COLO668 (cell line): ENCODE data around the gene SLAIN2.
A peak's percentile ranks its signal among the peaks of the same experiment; 100 is the strongest.

Experiments
- DNase-seq: peaks from one replicate; lab custom pipeline; 2025; ENCODE audit not compliant: unreplicated experiment; lab: John Stamatoyannopoulos, UW

SLAIN2 gene

DNA sequence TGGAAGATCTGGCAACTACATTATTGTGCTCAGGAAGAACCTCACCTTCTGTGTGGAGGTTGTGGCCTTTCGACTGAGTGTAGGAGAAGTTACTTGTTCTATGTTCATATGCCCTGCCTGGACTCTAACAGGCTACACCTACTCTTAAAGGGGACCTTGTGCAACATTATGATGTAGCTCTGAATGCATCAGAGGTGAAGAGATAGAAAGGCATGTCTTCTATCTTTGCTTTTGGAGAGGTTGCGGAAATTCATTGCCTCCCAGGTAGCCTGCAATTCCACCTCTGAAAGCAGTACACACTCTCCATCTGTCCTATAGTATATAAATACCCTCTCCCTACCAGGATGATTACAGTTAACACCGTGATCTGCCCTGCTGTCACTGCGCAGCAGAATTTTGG lies 7.1 kb upstream of the SLAIN2 start:
- no peak for DNase-seq

DNA sequence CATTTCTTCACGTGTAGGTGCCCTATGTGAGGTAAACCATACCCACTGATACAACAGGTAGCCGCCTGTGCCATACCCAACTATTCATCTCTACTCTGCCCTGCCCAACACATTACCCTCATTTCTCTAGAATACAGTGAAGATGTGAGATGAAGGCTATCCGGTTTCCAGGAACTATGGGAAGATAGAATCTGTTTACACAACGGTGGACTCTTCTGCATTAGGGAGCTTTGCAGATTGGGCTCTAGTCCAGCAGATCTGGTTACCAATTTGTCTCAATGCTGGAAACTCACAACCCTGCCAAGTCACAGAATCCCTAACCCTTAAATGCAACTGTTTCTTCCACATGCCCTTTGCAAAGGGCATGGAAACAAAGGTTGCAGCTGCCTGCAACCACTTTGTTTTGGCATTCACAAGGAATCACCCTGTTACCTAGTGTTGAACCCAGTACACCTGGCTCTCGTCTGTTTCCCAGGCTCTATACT lies 6.4 kb upstream of the SLAIN2 start:
- no peak for DNase-seq

DNA sequence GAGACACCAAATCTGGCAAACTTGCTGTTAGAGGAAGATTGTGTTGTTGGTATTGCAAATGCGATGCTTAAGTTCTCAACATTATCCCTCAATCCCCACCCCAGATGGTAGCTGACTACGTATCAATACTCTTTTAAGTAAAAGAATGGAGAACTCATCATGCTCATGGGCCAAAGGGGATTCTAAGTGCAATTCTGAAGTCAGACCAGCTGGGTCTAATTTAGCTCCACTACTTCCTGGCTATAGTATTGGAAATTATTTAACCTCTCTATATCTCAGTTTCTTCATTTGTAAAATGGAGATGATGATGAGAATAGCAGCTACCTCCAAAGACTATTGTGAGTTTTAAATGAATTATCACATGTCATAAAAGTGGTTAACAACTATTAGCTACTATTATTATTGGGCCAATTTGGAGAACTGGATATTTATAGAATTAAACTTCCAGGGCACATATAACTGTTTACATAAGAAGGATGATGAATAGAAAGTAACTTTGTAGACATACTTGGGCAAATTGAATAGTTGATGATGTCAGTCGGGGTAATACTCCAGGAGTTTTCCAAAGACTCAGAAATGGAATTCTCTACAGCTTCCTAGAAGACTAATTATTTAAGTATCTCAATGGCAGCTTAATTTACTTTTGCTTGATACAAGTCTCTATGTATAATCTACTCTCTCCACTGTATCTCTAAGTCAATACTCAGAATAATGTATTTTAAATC lies 5.0 kb upstream of the SLAIN2 start:
- no peak for DNase-seq

DNA sequence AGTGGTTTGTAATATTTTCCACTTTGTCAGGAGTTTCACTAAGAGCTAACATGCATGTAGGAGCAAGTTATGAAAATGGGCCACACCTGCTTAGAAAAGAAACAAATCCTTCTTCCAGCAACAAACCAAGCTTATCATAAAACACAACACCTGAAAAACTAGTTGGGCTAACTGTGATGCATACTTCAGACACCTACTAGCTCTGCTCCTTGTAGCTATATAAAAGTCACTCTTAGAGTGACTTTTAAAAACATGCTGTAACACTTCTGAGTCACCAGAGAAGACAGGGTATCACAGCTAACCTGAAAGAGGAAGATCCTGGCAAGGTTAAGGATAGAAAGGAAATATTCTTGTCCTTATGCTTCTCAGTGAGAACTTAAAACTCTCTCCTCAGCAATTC lies 3.6 kb upstream of the SLAIN2 start:
- no peak for DNase-seq

DNA sequence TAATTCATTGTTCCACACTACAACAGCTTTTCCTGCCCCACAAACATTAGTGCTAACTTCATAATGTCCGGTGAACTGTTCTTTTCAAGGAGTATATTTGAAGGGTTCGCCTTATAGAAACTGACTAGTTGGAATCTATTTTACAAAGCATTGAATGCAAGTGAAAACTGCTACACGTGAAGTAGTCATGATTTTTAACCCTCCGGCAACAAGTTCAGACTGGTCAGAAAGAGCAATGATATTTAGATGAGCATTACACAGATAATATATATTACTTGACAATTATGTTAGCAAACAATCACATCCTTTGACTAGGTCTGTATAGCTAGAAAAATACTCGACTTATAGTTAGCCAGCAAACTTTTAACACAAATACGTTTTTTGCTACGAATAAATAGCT lies 1.7 kb upstream of the SLAIN2 start:
- no peak for DNase-seq

DNA sequence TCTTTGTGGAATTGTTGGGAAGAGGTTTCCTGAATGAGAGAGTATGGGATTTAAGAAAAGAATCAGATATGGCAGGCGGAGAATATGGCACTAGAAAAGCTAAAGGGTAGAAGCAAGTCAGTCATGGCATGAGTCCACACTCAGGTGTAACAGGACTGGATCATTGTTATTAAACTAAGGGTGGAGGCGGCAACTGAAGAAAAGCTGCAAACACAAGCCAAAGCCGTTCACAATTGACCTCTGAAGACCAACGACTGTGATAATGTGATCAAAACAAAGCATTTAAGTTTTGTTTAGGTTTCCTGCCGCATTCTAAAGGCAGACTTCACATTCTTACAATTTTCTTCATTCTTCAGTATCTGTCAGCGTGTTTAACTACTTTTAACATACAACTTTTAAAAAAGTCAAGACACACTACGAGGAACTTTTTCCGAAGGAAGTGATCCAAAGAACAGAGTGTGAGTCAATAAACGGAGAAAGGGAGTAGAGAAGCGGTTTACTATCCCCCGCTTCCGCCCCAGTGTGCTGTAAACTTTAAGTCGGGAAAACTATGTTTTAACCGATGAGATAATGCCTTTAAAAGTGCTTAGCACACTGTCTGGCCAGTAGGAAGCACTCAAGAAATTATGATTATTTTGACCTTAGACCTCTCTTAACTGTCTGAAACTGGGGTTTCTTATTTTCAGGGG lies 909 bp upstream of the SLAIN2 start:
- DNase-seq = no peak

DNA sequence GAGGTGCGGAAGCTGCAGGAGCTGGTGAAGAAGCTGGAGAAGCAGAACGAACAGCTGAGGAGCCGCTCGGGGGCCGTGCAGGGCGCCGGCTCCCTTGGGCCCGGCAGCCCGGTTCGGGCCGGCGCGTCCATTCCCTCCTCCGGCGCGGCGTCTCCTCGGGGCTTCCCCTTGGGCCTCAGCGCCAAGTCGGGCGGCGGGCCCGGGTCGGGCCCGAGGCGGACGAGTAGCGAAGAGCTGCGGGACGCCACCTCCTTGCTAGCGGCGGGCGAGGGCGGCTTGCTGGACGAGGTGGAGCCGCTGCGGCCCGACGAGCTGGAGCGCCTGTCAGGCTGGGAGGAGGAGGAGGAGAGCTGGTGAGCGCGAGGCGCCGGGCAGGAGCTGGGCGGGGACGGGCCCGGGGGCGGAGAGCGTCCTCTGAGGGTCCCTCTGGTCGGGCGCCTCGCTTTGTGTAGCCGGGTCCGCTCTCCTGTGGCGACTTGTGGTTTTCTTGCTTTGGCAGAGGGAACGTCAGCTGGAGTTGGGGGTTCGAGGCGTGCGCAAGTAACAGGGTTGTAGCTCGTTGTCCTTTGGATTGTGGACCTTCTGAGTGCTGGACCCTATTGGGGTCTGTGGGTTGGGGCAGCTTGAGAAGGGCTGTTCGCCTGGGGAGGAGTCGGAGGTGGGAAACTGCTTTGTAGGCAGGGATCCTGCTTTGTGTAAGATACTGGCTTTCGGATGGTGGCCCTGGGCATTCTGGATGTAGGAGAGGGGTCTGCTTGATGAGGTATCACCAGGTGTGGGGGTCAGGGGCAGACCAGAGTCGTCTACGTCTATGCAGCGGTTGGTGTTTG lies 662 bp downstream of the SLAIN2 start:
- peak; percentile 62 for DNase-seq

DNA sequence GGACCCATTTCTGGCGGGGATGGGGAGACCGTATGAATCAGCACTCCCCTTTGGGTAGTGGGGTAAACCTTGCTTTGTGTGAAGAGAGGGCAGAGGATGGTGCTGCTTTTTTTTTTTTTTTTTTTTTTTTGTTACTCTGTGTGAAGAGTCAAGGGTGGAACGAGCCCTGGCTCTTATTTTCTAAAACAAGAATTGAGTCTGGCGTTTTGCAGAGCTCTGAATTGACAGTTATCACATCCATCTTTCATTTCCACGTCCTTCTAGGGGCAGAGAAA lies 1.2 kb downstream of the SLAIN2 start:
- DNase-seq = no peak

DNA sequence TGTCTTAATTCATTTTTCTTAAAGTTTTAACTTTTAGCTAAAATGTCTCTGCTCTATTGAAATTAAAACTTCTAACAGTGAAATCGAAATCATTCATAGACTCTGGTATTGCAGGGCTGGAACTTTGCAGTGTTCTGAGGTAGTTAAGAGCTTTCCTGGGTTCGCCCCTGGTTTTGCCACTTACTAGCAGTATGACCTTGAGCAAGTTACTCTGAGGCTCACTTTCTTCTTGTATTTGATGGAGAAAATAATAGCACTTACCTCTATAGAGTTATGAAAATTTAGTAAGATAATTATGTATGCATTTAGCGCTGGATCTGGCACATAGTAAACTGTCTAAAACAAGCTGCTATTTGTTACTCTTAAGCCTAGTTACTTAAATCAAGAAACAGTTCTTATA lies 1.7 kb downstream of the SLAIN2 start:
- DNase-seq = no peak

DNA sequence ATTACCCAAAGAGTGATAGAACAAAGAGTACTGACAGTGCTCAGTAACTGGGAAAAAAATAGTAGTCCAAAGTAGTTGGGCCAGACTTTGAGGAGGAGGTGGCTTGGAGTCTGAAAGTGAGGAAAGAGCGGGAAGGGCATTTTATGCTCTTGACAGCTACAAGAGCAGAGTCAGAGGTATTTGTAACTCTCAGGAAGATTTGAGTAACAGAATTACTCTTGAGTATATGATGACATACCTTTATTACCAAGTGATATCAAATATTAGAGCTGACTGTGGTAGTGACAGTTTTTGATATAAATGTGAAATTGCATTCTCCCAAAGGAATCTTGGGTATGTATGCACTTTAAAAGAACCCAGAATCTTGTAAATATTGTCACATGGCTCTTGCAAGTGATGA lies 2.2 kb downstream of the SLAIN2 start:
- no peak for DNase-seq

DNA sequence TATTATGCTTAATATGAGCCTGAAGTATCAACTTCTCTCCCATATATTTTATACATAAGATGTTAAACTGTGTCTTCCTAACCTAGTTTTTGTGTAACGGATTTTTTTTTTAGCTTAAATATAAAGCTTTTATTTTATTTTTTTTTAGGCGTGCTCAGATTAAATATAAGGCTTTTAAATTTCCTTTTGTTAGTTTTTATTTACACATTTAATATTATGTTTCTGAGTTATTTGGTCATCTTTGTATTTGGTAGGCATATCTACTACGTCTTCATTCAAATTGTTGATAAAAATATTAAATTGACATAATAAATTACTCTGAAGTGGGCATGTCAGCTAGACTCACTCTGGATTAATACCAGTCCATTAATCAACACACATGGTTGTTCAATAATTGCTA lies 4.2 kb downstream of the SLAIN2 start:
- no peak for DNase-seq

DNA sequence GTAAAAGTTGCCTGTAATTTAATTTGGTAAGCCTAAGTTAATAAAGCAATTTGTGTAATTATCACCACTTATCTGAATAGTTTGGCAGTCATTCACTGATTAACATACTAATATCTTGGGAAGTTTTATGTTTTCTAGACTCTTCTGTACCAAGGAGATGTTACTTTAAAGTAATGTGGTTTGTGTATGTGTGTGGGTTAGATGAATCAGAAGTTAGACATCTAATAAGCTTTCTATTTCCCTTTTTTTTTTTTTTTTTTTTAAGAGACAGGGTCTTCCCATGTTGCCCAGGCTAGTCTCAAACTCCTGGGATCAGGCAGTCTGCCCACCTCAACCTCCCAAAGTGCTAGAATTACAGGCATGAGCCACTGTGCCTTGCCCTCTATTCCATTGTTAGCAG lies 5.3 kb downstream of the SLAIN2 start:
- DNase-seq = no peak

DNA sequence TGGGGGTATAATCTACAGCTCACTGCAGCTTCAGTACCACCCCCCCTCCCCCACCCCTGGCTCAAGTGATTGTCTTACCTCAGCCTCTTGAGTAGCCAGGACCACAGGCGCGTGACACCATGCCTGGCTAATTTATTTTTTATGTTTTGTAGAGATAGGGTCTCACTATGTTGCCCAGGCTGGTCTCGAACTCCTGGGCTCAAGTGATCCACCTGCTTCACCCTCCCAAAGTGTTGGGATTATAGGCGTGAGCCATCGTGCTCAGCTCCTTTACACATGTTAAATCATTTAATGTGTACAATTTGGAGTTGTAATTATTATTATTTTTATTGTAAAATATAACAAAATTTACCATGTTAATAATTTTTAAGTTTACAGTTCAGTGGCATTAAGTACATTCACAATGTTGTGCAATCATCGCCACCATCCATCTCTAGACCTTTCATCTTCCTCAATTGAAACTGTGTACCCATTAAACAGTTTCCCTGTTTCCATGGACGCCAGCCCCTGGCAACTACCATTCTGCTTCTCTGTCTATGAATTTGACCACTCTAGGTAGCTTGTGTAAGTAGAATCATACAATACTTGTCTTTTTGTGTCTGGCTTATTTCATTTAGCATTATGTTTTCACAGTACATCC lies 6.1 kb downstream of the SLAIN2 start:
- DNase-seq = no peak

DNA sequence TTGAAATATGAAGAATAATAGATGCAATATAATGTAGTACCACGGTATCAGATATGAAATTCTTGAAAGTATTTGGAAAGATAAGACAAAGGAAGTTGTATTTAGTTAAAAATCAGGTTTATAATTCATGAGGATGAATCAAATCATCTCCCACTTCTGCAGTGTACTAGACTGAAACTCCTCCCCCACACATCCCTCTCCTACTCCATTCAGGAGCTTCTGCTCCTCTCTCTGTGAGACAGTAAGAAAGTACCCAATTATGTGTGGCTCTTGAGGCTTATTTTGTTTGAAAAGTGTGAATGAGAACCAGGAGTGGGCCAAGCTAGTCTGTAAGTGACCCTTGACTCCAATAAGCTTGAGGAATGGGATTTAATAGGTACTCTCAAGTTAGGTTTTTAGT lies 9.5 kb downstream of the SLAIN2 start:
- DNase-seq = no peak

DNA sequence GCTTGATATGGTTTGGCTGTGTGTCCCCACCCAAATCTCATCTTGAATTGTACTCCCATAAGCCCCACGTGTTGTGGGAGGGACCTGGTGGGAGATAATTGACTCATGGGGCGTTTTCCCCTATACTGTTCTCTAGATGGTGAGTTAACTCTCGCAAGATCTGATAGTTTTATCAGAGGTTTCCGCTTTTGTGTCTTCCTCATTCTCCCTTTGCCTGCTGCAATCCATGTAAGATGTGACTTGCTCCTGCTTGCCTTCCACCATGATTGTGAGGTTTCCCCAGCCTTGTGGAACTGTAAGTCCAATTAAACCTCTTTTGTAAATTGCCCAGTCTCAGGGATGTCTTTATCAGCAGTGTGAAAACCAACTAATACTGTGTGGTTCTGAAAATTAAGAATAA lies 11.5 kb downstream of the SLAIN2 start:
- no peak for DNase-seq

DNA sequence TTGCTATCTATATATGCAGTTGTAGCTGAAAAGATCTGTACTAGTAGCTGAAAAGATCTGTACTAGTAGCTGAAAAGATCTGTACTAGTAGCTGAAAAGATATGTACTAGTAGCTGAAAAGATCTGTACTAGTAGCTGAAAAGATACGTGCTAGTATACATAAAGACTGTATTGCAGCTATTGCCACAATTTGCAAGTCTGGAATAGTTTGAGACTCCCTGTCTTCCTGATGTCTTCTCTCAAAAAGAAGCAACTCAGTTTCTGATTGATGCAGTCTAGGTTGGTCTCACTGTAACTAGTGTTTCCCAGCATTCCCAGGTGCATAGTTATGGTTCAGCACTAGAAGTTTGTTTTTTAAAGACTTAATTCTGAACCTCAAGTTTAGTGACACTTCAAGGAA lies 15.0 kb downstream of the SLAIN2 start:
- DNase-seq = no peak

DNA sequence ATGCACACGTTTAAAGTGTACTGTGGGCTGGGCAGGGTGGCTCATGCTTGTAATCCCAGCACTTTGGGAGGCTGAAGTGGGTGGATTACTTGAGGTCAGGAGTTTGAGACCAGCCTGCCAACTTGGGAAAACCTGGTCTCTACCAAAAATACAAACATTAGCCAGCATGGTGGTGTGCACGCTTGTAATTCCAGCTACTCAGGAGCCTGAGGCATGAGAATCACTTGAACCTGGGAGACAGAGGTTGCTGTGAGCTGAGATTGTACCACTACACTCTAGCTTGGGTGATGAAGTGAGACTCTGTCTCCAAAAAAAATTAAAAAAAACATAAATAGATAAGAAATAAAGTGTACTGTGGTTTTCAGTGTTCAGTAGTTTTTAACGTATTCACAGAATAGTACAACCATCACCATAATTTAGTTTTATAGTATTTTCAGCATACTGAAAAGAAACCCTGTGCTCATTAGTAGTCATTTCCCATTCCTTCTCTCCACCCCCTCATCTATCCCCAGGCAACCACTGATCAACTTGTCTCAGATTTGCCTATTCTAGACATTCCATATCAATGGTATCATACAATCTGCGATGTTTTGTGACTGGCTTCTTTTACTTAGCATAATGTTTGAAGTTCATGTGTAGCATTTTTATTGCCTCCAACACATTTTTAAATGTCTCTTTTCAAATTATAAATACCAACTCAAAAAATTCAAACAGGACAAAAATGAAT lies 19.1 kb downstream of the SLAIN2 start:
- DNase-seq = no peak

DNA sequence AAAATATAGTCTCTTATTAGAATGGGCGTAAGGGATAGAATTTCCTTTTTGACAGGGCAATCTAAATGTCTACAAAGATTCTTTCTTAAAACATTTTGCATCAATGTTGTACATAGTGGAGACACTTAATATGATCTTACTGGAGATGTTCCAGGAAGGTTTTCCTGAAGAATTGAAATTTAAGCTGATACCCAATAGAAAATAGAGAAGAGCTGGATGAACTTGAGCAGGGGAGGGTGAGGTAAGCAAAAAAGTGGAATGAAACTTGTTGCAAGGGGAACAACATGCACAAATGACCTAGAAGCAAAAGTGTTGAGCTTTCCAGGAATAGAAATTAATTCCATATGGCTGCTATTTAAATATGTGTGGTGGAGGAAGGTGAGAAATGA lies 19.7 kb downstream of the SLAIN2 start:
- no peak for DNase-seq

DNA sequence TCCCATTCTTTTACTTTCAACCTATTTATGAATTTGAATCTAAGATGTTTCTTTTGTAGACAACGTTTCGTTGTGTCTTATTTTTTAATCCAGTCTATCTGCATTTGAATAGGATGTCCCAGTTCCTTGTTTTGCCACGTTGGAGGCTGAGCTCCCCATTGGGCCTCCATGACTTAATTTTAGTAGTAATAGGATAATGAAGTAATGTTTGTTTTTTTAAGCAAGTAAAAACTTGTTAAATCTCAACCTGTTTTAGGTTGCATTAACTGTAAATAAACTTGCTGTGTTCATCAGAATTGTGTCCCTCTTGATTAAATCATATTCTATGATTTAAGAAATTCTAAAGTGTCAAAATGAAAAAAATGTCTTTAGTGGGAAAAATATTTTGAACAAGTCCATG lies 25.3 kb downstream of the SLAIN2 start:
- DNase-seq = no peak

DNA sequence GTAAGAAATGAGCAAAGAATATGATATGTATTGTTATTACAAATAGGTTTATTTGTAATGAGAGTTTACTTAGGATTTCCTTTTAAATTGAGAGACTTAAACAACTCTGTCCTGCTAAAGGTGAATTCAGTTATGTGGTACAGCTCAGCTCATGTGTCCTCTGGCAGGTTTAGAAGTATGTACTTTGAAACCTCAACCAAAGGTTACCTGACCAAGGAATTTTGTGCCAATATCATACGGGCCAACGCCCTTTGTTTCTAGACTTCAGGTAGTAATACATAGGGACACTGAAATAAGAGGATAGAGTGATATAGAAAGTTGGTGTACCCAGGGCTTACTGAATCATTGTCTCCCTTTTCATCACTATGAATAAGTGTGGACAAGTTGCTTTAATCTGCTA lies 25.7 kb downstream of the SLAIN2 start:
- DNase-seq = no peak

DNA sequence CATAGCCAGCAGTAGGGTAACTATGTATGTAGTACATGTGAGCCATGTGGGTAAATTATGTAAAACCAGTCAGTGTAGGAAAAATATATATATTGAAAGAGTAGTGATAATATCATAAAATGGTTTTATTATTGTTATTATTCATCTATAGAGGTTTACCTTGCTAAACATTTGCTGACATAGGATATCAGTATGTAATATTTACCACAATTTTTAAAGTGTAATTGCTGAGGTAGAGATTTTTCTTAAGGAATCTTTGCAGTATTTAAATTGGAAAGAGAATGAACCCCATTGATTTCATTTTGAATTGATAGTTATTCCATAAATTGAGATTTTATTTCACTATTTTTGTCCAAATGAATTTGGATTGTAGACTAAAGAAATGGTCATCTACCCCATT lies 27.1 kb downstream of the SLAIN2 start:
- no peak for DNase-seq
